Fibroblast of upper back skin (primary cell): Measurements from ENCODE around the gene SCARB1.
"Not testable (repeated sequence)": the region's sequence is repeated elsewhere in the genome, so short reads cannot be mapped to it uniquely, and the experiment has no call there.

Experiments used
- DNase-seq: peaks from one replicate; pipeline ENCODE4 v3.0.0-alpha.2; 2013

Gene SCARB1

GRCh38 chr12:124863416-124864325 lies at the start of gene SCARB1:
Gene SCARB1, minus strand, starts transcription at chr12:124863864. Its CDS starts 144 bp downstream, at chr12:124863720.
- peak; percentile 79 for DNase-seq

- DNase-seq, result not testable (repeated sequence)
Measured at GRCh38 chr12:124912529-124913287, 49.0 kb upstream of the SCARB1 start.

GRCh38 chr12:124911521-124911920 lies 47.9 kb upstream of the SCARB1 start:
- not testable (repeated sequence) for DNase-seq

GRCh38 chr12:124910561-124911478 lies 47.2 kb upstream of the SCARB1 start:
- no peak for DNase-seq

GRCh38 chr12:124909831-124910560 lies 46.3 kb upstream of the SCARB1 start:
- no peak for DNase-seq

GRCh38 chr12:124906606-124907261 lies 43.1 kb upstream of the SCARB1 start:
- peak; percentile 90 for DNase-seq

- peak; percentile 75 for DNase-seq
Measured at GRCh38 chr12:124904306-124905098, 40.8 kb upstream of the SCARB1 start.

- DNase-seq, result no peak
Measured at GRCh38 chr12:124902916-124903315, 39.3 kb upstream of the SCARB1 start.

GRCh38 chr12:124901003-124901402 lies 37.3 kb upstream of the SCARB1 start:
- no peak for DNase-seq

- not testable (repeated sequence) for DNase-seq
Measured at GRCh38 chr12:124900345-124900795, 36.7 kb upstream of the SCARB1 start.

GRCh38 chr12:124898923-124899294 lies 35.2 kb upstream of the SCARB1 start:
- no peak for DNase-seq

- DNase-seq, result no peak
Measured at GRCh38 chr12:124898200-124898922, 34.7 kb upstream of the SCARB1 start.

GRCh38 chr12:124896461-124896860 lies 32.8 kb upstream of the SCARB1 start:
- DNase-seq, result no peak

- DNase-seq, result no peak
Measured at GRCh38 chr12:124893792-124894516, 30.3 kb upstream of the SCARB1 start.

- DNase-seq, result no peak
Measured at GRCh38 chr12:124888260-124888659, 24.6 kb upstream of the SCARB1 start.

- DNase-seq, result not testable (repeated sequence)
Measured at GRCh38 chr12:124887766-124888165, 24.1 kb upstream of the SCARB1 start.

- DNase-seq, result no peak
Measured at GRCh38 chr12:124884587-124885438, 21.1 kb upstream of the SCARB1 start.
